Naive thymus-derived CD4-positive, alpha-beta T cell (primary cell): Measurements from ENCODE around the gene SMIM27. TPM values are rescaled to one million over a fixed set of nuclear protein-coding genes. Genes with fewer than 3 reads are reported as not detected.
A peak's percentile ranks its signal among the peaks of the same experiment; 100 is the strongest.
"Not testable (repeated sequence)": the region's sequence is repeated elsewhere in the genome, so short reads cannot be mapped to it uniquely, and the experiment has no call there.

ENCODE experiments used
- ATAC-seq: fragments of 150-1000 bp; cut with Tn5 transposase; 2 replicates; pipeline ENCODE4 v1.10.0; 2021; ENCODE audit warnings: mild to moderate bottlenecking, moderate library complexity
- CTCF ChIA-PET: fragments of 350-600 bp; sonication (Branson Sonifier 250); formaldehyde crosslinking; loops from one replicate; lab custom pipeline; 2021; ENCODE audit warnings: antibody characterized with exemption; lab: Charles Lee
- POLR2A ChIA-PET: fragments of 350-600 bp; sonication (Branson Sonifier 250); formaldehyde crosslinking; loops from one replicate; lab custom pipeline; 2021; ENCODE audit warnings: antibody characterized with exemption, inconsistent platforms; lab: Charles Lee
- DNase-seq, 9 donors: peaks; one replicate each; pipeline versions ENCODE4 v3.0.0 to v3.0.0-alpha.2; 2020 to 2022; ENCODE audit warnings: mixed read lengths in 1 of 9
- H3K27ac ChIP-seq: one replicate; pipeline ENCODE4 v1.7.0; 2013; ENCODE audit warnings: mild to moderate bottlenecking, low read depth, low read length, moderate library complexity
- H3K27me3 ChIP-seq, 2 donors: one replicate each; pipeline ENCODE4 v1.7.0; 2013; ENCODE audit warnings: low read length in 2 of 2, mild to moderate bottlenecking in 2 of 2, moderate library complexity in 2 of 2; ENCODE audit not compliant: control insufficient read depth in 2 of 2, insufficient read depth in 2 of 2
- H3K36me3 ChIP-seq, 3 experiments: 1 replicate in 2 of 3; 2 replicates in 1 of 3; pipeline ENCODE4 v1.7.0; 2013; ENCODE audit warnings: low read length in 3 of 3, mild to moderate bottlenecking in 3 of 3, moderate library complexity in 1 of 3; ENCODE audit not compliant: insufficient read depth in 3 of 3, control insufficient read depth in 2 of 3
- H3K4me1 ChIP-seq, 2 donors: one replicate each; pipeline ENCODE4 v1.7.0; 2013; ENCODE audit warnings: low read length in 2 of 2, mild to moderate bottlenecking in 2 of 2, moderate library complexity in 1 of 2; ENCODE audit not compliant: control insufficient read depth in 2 of 2, insufficient read depth in 2 of 2
- H3K4me3 ChIP-seq: 2 replicates; pipeline ENCODE4 v1.7.0; 2013; ENCODE audit warnings: mild to moderate bottlenecking, low read length
- H3K9me3 ChIP-seq, 3 experiments: 1 replicate in 2 of 3; 2 replicates in 1 of 3; pipeline ENCODE4 v1.7.0; 2013; ENCODE audit warnings: low read length in 3 of 3; ENCODE audit not compliant: control insufficient read depth in 2 of 3
- H3K27ac Mint-ChIP-seq, 9 donors: one replicate each; pipeline ENCODE4 v1.8.0; 2020 to 2022; ENCODE audit warnings: mixed read lengths in 9 of 9, mild to moderate bottlenecking in 8 of 9, moderate library complexity in 5 of 9, inconsistent platforms in 2 of 9
- H3K27me3 Mint-ChIP-seq, 5 donors: one replicate each; pipeline ENCODE4 v1.8.0; 2021 to 2022; ENCODE audit warnings: mixed read lengths in 5 of 5, mild to moderate bottlenecking in 1 of 5
- H3K36me3 Mint-ChIP-seq, 5 donors: one replicate each; pipeline ENCODE4 v1.8.0; 2020 to 2022; ENCODE audit warnings: mixed read lengths in 5 of 5, mild to moderate bottlenecking in 3 of 5, inconsistent platforms in 1 of 5
- H3K4me1 Mint-ChIP-seq, 7 donors: one replicate each; pipeline ENCODE4 v1.8.0; 2020 to 2022; ENCODE audit warnings: mixed read lengths in 7 of 7, mild to moderate bottlenecking in 3 of 7, inconsistent platforms in 1 of 7
- H3K4me3 Mint-ChIP-seq, 10 donors: one replicate each; pipeline ENCODE4 v1.8.0; 2020 to 2022; ENCODE audit warnings: mild to moderate bottlenecking in 10 of 10, mixed read lengths in 10 of 10, moderate library complexity in 6 of 10, inconsistent platforms in 2 of 10
- H3K9me3 Mint-ChIP-seq, 11 donors: one replicate each; pipeline ENCODE4 v1.8.0; 2020 to 2022; ENCODE audit warnings: mixed read lengths in 11 of 11, mild to moderate bottlenecking in 4 of 11, inconsistent platforms in 1 of 11, moderate library complexity in 1 of 11
- intact Hi-C, 2 donors: fragments of 100-400 bp; cut with micrococcal nuclease; formaldehyde crosslinking; loops; one replicate each; pipeline ENCODE4 v1.15.1; 2023
- polyA plus RNA-seq, 2 donors: library from polyadenylated mRNA; unstranded; fragments of 300-500 nt; fragmentation: Illumina TruSeq; gene quantifications; one replicate each; pipeline ENCODE4 v1.2.3, GENCODE V29; 2021
- total RNA-seq, 6 experiments: library from RNA in 5 of 6; stranded (reverse) in 5 of 6; gene quantifications; 1 replicate in 5 of 6; 2 replicates in 1 of 6; pipeline ENCODE4 v1.2.3 and lab custom pipeline; 2021 to 2026

The SMIM27 gene
- total and polyA plus RNA-seq, 7 experiments from 2014 or later = 15.1 to 108 (median 37.8) TPM

GRCh38 chr9:32526707-32527048 lies 25.4 kb upstream of the SMIM27 start:
- peak overlapping the region; percentile 83 to 99 (median 96) for H3K4me3 Mint-ChIP-seq
- H3K4me1 ChIP-seq = peaks cover 9 to 27% of the 10 kb centered on the region in 2 donors
- peaks cover 0 to 13% (median 1%) of the 10 kb centered on the region in 11 donors for H3K9me3 Mint-ChIP-seq
- no peaks in the 10 kb centered on the region for H3K27me3 ChIP-seq
- peaks cover 7 to 35% (median 23%) of the 10 kb centered on the region in 5 donors for H3K36me3 Mint-ChIP-seq
- peaks cover 35 to 58% (median 54%) of the 10 kb centered on the region in 7 donors for H3K4me1 Mint-ChIP-seq
- no peaks in the 10 kb centered on the region for H3K36me3 ChIP-seq
- DNase-seq = no peak
- peak overlapping the region; percentile 90 for H3K27ac ChIP-seq
- H3K27ac Mint-ChIP-seq = peak overlapping the region; percentile 84 to 98 (median 91)
- H3K4me3 ChIP-seq = peak overlapping the region; percentile 98
- CTCF ChIA-PET = interaction anchor here (0.9 to 3.8 kb wide), 8 partner anchors 18 to 150 kb away, joined by 3 to 51 read pairs (median 8); partner anchors contain the start of gene NDUFB6
- no peak for ATAC-seq
- no peaks in the 10 kb centered on the region for H3K9me3 ChIP-seq
- intact Hi-C loops = loop anchor here (1.0 to 5.0 kb wide), 9 partner anchors 14 to 147 kb away; partner anchors contain the start of genes ACO1 (in 2 of the 2) and NDUFB6 (in 2 of the 2)
- POLR2A ChIA-PET = interaction anchor here (0.6 to 2.6 kb wide), 7 partner anchors 9 to 1804 kb away, joined by 3 to 50 read pairs (median 5); partner anchors contain the start of genes ACO1, NDUFB6, SMIM27 and TOPORS
- no peaks in the 10 kb centered on the region for H3K27me3 Mint-ChIP-seq

- peaks cover 0 to 4% (median 0%) of the 10 kb centered on the region in 11 donors for H3K9me3 Mint-ChIP-seq
- ChIA-PET CTCF (interaction anchor here (2.4 kb wide), 1 partner anchor 155 kb away, joined by 9 read pairs; no protein-coding TSS in a partner anchor), POLR2A (interaction anchor here (1.1 to 1.8 kb wide), 2 partner anchors 12 to 17 kb away, joined by 4 to 6 read pairs; no protein-coding TSS in a partner anchor)
- peaks cover 0 to 24% (median 8%) of the 10 kb centered on the region in 5 donors for H3K36me3 Mint-ChIP-seq
- no peak for DNase-seq
- peak overlapping the region in 1 of 9 donors; percentile 49 for H3K27ac Mint-ChIP-seq
- Histone ChIP-seq H3K4me3 (no peak overlapping the region), H3K27ac (no peak overlapping the region), H3K9me3 (no peaks in the 10 kb centered on the region), H3K4me1 (no peaks in the 10 kb centered on the region), H3K36me3 (no peaks in the 10 kb centered on the region), H3K27me3 (no peaks in the 10 kb centered on the region)
- intact Hi-C loops = no loop called here
- no peak overlapping the region for H3K4me3 Mint-ChIP-seq
- H3K4me1 Mint-ChIP-seq = peaks cover 0 to 6% (median 4%) of the 10 kb centered on the region in 7 donors
- ATAC-seq = no peak
- H3K27me3 Mint-ChIP-seq = no peaks in the 10 kb centered on the region
Measured at GRCh38 chr9:32533336-32533735, 18.8 kb upstream of the SMIM27 start.

- H3K4me1 Mint-ChIP-seq = peaks cover 0 to 3% (median 1%) of the 10 kb centered on the region in 7 donors
- no peak for ATAC-seq
- intact Hi-C loops = no loop called here
Measured at GRCh38 chr9:32533816-32534215, 18.3 kb upstream of the SMIM27 start.

GRCh38 chr9:32543047-32543446 lies 9.1 kb upstream of the SMIM27 start:
- intact Hi-C loops = no loop called here
- Histone ChIP-seq H3K27ac (no peak overlapping the region), H3K4me3 (no peak overlapping the region), H3K9me3 (no peaks in the 10 kb centered on the region), H3K27me3 (no peaks in the 10 kb centered on the region), H3K4me1 (no peaks in the 10 kb centered on the region), H3K36me3 (peaks cover 0 to 26% (median 3%) of the 10 kb centered on the region in 3 experiments)
- Mint-ChIP-seq H3K9me3 (peaks cover 0 to 1% (median 0%) of the 10 kb centered on the region in 11 donors), H3K4me1 (peaks cover 8 to 33% (median 21%) of the 10 kb centered on the region in 7 donors), H3K36me3 (peaks cover 8 to 42% (median 21%) of the 10 kb centered on the region in 5 donors), H3K27me3 (no peaks in the 10 kb centered on the region), H3K27ac (peak overlapping the region in 1 of 9 donors; percentile 1), H3K4me3 (no peak overlapping the region)
- ChIA-PET CTCF (no interaction called here), POLR2A (no interaction called here)
- DNase-seq = no peak
- ATAC-seq = no peak

More at GRCh38 chr9:32533816-32534215, 18.3 kb upstream of the SMIM27 start:
- DNase-seq = no peak
- H3K9me3 ChIP-seq = no peaks in the 10 kb centered on the region
- no peak overlapping the region for H3K4me3 ChIP-seq
- no peaks in the 10 kb centered on the region for H3K36me3 ChIP-seq
- Mint-ChIP-seq H3K4me3 (no peak overlapping the region), H3K27ac (peak overlapping the region in 1 of 9 donors; percentile 49), H3K9me3 (peaks cover 0 to 4% (median 0%) of the 10 kb centered on the region in 11 donors), H3K27me3 (no peaks in the 10 kb centered on the region), H3K36me3 (peaks cover 0 to 24% (median 8%) of the 10 kb centered on the region in 5 donors)
- ChIA-PET CTCF (interaction anchor here (2.4 kb wide), 1 partner anchor 155 kb away, joined by 9 read pairs; no protein-coding TSS in a partner anchor), POLR2A (interaction anchor here (0.7 to 1.8 kb wide), 4 partner anchors 12 to 38 kb away, joined by 3 to 6 read pairs (median 4); no protein-coding TSS in a partner anchor)
- H3K27me3 ChIP-seq = no peaks in the 10 kb centered on the region
- no peaks in the 10 kb centered on the region for H3K4me1 ChIP-seq
- no peak overlapping the region for H3K27ac ChIP-seq

GRCh38 chr9:32545884-32546283 lies 6.2 kb upstream of the SMIM27 start:
- H3K36me3 ChIP-seq = peaks cover 0 to 26% (median 3%) of the 10 kb centered on the region in 3 experiments
- CTCF ChIA-PET = interaction anchor here (1.4 to 2.4 kb wide), 2 partner anchors 20 to 26 kb away, joined by 5 to 8 read pairs; partner anchors contain the start of gene RIGI
- no peaks in the 10 kb centered on the region for H3K9me3 ChIP-seq
- no peak overlapping the region for H3K27ac ChIP-seq
- H3K27me3 ChIP-seq = no peaks in the 10 kb centered on the region
- Mint-ChIP-seq H3K4me1 (peaks cover 21 to 57% (median 45%) of the 10 kb centered on the region in 7 donors), H3K9me3 (peaks cover 0 to 1% (median 0%) of the 10 kb centered on the region in 11 donors), H3K27me3 (no peaks in the 10 kb centered on the region), H3K36me3 (peaks cover 13 to 35% (median 21%) of the 10 kb centered on the region in 5 donors), H3K4me3 (no peak overlapping the region), H3K27ac (peak overlapping the region in 1 of 9 donors; percentile 53)
- intact Hi-C loops = no loop called here
- H3K4me1 ChIP-seq = peaks cover 7 to 10% of the 10 kb centered on the region in 2 donors
- POLR2A ChIA-PET = interaction anchor here (1.0 kb wide), 2 partner anchors 12 kb away, joined by 3 to 4 read pairs; no protein-coding TSS in a partner anchor
- no peak for ATAC-seq
- H3K4me3 ChIP-seq = no peak overlapping the region
- DNase-seq = no peak

GRCh38 chr9:32548213-32548612 lies 3.9 kb upstream of the SMIM27 start:
- H3K4me3 ChIP-seq, H3K9me3 Mint-ChIP-seq, H3K9me3 ChIP-seq, H3K36me3 ChIP-seq, intact Hi-C loops, CTCF ChIA-PET, ATAC-seq, DNase-seq, H3K27me3 Mint-ChIP-seq, H3K27ac ChIP-seq, H3K27me3 ChIP-seq: not testable (repeated sequence)
- Mint-ChIP-seq H3K27ac (peak overlapping the region in 1 of 9 donors; percentile 31), H3K4me1 (peaks cover 26 to 57% (median 47%) of the 10 kb centered on the region in 7 donors), H3K4me3 (peak overlapping the region in 2 of 10 donors; percentile 98 to 99), H3K36me3 (peaks cover 2 to 17% (median 8%) of the 10 kb centered on the region in 5 donors)
- POLR2A ChIA-PET = interaction anchor here (0.8 to 5.3 kb wide), 4 partner anchors 9 to 445 kb away, joined by 3 to 50 read pairs (median 12); partner anchors contain the start of gene RIGI
- H3K4me1 ChIP-seq = peaks cover 13 to 18% of the 10 kb centered on the region in 2 donors
